ENCODE measurements around the gene PARK7. TPM values are rescaled to one million over a fixed set of nuclear protein-coding genes. Genes with fewer than 3 reads are reported as not detected.

The PARK7 gene
- total RNA-seq, 2 donors from 2014 or later, result 206 to 266 TPM

DNA sequence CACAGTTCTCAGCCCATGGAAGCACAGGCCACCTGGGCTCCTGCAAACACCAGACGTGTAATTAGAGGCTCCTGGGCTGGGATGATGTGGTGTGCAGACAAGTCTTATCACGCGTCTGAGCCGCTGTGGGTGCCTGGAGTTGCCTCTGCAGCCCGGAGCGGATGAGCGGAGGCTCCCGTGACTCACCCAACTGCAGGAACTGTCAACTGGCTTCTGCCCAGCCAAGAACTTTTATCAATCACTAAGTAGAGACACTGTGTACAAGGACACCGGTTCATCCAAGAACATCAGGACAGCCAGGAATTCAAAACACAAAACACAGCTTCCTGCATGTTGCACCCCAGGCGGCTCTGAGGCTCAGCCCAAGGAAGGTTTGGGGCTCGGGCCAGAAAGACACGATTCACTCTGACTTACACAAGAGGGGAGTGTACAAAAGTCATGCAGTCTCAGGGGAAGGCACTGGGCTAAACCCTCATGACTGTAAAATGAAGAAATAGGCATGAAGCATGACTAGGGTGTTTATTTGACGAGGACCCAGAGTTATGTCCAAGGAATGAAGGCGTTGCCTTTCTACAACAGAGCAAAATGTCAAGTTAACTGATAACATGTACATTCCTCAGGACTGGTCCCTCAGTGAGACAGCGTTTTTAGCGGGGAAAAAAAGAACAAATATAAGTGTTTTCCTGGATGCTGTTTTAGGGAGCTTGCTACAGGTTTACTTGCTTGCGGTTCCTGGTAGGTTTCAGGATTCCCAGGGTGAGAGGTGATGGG lies 43.5 kb downstream of the PARK7 start:
- H3K9me3 ChIP-seq, result no peaks in the 10 kb centered on the region
- DNase-seq (ENCODE audit: low spot score), result peak; percentile 98
- no peaks in the 10 kb centered on the region for H3K27me3 ChIP-seq
- H3K36me3 ChIP-seq, result no peaks in the 10 kb centered on the region
- H3K27ac ChIP-seq, result peak overlapping the region; percentile 74 to 79
- TF ChIP-seq, protein P1, sequence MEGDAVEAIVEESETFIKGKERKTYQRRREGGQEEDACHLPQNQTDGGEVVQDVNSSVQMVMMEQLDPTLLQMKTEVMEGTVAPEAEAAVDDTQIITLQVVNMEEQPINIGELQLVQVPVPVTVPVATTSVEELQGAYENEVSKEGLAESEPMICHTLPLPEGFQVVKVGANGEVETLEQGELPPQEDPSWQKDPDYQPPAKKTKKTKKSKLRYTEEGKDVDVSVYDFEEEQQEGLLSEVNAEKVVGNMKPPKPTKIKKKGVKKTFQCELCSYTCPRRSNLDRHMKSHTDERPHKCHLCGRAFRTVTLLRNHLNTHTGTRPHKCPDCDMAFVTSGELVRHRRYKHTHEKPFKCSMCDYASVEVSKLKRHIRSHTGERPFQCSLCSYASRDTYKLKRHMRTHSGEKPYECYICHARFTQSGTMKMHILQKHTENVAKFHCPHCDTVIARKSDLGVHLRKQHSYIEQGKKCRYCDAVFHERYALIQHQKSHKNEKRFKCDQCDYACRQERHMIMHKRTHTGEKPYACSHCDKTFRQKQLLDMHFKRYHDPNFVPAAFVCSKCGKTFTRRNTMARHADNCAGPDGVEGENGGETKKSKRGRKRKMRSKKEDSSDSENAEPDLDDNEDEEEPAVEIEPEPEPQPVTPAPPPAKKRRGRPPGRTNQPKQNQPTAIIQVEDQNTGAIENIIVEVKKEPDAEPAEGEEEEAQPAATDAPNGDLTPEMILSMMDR (IDR thresholded peaks at IDR 0.05), result no peak
- H3K4me1 ChIP-seq, result peaks cover 0 to 27% of the 10 kb centered on the region in 2 donors
- H3K4me3 ChIP-seq, result peak overlapping the region in 1 of 2 donors; percentile 9

DNA sequence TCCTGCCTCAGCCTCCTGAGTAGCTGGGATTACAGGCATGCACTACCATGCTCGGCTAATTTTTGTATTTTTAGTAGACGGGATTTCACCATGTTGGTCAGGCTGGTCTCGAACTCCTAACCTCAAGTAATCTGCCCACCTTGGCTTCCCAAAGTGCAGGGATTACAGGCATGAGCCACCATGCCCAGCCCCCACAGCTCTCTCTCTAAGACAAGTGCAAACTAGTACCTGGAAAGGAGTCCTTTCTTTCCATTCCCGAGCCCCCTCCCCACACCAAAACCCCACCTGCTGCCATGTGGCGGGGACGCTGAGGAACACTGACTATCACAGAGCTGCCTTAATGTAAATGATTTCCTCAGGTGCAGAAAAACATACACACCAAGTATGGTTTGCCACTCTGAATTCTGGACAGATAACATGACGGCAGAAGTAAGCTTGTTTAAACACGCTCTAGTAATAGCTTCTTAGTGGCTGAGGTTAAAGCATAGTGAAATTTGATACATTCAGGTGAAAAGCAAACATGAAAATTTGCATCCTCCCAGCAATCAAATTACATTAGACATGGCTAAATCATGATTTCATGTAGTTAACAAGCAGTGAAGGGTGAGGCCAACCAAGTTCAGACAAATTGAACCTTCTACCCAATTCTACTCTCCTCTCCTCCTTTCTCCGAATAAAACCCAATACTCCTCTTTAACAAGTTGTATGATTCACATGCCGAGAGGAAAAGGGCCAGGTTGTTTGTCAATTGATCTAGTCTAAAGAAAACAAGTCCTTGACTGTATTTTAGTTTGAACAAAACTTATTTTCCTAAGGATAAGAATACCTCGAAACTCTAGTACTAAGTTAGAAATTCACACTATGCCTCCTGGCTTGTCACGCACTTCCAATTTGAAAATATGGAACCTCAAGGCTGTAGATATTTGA lies 44.8 kb downstream of the PARK7 start:
- Histone ChIP-seq H3K27ac (peak overlapping the region; percentile 74 to 79), H3K36me3 (peaks cover 4% of the 10 kb centered on the region), H3K4me1 (peaks cover 0 to 27% of the 10 kb centered on the region in 2 donors), H3K27me3 (no peaks in the 10 kb centered on the region), H3K4me3 (no peak overlapping the region), H3K9me3 (no peaks in the 10 kb centered on the region)
- DNase-seq (ENCODE audit: low spot score), result no peak
- TF ChIP-seq, protein P1 (IDR thresholded peaks at IDR 0.05), result no peak

DNA sequence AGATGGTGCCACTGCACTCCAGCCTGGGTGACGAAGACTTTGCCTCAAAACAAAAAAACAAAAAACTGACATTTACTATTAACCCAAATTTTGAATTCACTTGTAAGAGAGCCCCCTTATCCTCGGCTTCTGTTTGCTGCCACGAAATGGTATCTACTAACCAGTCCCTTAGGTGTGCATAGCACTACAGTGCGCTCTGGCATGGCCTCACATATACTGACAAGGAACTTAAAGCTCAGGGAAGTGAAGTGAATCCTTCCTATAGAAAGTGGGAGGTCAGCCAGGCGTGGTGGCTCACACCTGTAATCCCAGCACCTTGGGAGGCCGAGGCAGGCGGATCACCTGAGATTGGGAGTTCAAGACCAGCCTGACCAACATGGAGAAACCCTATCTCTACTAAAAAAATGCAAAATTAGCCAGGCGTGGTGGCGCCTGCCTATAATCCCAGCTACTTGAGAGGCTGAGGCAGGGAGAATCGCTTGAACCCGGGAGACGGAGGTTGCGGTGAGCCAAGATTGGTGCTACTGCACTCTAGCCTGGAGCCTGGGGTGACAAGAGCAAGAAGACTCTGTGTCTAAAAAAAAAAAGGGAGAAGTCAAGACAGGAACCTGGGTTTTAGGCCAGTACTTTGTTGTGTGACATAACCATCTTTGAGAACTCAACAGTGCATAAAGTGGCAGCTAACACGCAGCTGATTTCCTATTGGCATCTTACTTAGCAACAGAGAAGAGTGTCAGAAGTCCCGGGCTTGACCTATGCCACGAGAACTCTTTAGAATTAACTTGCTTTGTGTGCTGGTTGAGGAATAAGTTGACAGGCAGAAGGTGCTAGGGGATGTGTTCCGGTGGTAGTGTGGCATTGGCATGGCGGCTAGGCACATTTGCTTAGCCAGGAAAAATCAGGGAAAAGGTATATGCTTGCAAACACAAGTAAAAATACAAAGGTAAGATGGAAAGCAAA lies 47.8 kb downstream of the PARK7 start:
- Histone ChIP-seq H3K4me1 (peaks cover 0 to 20% of the 10 kb centered on the region in 2 donors), H3K27me3 (no peaks in the 10 kb centered on the region), H3K36me3 (peaks cover 27% of the 10 kb centered on the region), H3K27ac (no peak overlapping the region), H3K4me3 (no peak overlapping the region), H3K9me3 (no peaks in the 10 kb centered on the region)
- TF ChIP-seq, protein P1 (IDR thresholded peaks at IDR 0.05), result no peak
- no peak for DNase-seq (ENCODE audit: low spot score)

DNA sequence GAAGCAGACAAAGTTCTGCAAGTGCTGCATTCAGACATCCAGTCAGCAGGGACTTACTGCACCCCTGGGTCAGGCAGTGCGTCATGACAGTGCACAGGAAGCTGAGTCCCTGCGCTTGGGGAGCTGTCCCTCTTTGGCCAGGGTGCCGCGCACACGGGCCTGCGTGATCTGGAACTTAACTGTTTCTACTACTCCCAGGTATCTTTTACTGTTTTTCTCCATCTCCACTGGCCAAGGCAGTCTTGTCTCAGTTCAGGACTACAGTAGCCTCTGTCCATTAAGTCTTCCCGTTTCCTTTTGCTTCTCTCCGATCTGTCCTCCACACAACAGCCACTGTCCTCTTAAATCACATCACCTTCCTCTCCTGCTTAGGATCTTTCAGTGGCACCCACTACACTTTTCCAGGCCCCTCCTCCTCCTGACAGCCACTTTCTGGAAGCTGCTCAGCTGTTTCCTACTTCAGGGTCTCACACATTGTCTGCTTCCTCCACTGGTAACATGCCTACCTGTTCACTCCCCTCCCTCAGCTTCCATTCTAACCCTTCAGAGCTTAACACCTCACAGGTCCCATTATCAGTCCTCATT lies 48.7 kb downstream of the PARK7 start:
- H3K9me3 ChIP-seq, result no peaks in the 10 kb centered on the region
- H3K4me3 ChIP-seq, result no peak overlapping the region
- no peak overlapping the region for H3K27ac ChIP-seq
- peaks cover 29% of the 10 kb centered on the region for H3K36me3 ChIP-seq
- no peak for DNase-seq (ENCODE audit: low spot score)
- H3K27me3 ChIP-seq, result no peaks in the 10 kb centered on the region
- peaks cover 0 to 17% of the 10 kb centered on the region in 2 donors for H3K4me1 ChIP-seq
- TF ChIP-seq, protein P1 (IDR thresholded peaks at IDR 0.05), result no peak

DNA sequence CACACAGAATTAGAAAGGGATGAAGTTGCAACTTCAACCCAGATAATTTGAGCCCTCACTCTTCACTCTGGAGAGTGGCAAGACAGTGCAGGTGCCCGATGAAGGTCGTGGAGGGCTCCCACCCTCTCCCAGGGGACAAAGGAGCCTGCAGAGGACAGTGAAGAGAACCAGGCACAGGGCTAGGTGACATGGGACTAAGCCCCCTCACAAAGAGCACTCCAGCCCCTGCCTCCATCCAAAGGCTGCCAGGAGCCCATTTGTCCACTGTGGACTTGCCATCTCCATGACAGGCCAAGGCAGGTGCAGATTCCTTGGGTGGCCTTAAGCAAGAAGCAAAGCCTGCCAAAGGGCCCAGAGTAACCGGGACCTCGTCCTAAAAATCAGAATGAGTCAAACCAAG lies 49.5 kb downstream of the PARK7 start:
- DNase-seq (ENCODE audit: low spot score), result peak; percentile 44
- Histone ChIP-seq H3K4me3 (no peak overlapping the region), H3K27me3 (no peaks in the 10 kb centered on the region), H3K4me1 (peaks cover 0 to 17% of the 10 kb centered on the region in 2 donors), H3K36me3 (peaks cover 29% of the 10 kb centered on the region), H3K9me3 (no peaks in the 10 kb centered on the region), H3K27ac (no peak overlapping the region)
- TF ChIP-seq, protein P1 (IDR thresholded peaks at IDR 0.05), result no peak
